ENCODE measurements around the gene ZNF619.

- TF ChIP-seq CTCF (IDR thresholded peaks at IDR 0.05), result no peak
- no peak for TF ChIP-seq POLR2A (IDR thresholded peaks at IDR 0.05)
- TF ChIP-seq POLR2AphosphoS5 (IDR thresholded peaks at IDR 0.05), result no peak
Measured at GRCh38 chr3:40461161-40461560, 15.8 kb upstream of the ZNF619 start.

Measured in prostate gland (tissue), 2 donors.